ENCODE data around the gene SLC13A4.
A peak's percentile ranks its signal among the peaks of the same experiment; 100 is the strongest.
"Not testable (repeated sequence)": the region's sequence is repeated elsewhere in the genome, so short reads cannot be mapped to it uniquely, and the experiment has no call there.

Gene SLC13A4

DNA sequence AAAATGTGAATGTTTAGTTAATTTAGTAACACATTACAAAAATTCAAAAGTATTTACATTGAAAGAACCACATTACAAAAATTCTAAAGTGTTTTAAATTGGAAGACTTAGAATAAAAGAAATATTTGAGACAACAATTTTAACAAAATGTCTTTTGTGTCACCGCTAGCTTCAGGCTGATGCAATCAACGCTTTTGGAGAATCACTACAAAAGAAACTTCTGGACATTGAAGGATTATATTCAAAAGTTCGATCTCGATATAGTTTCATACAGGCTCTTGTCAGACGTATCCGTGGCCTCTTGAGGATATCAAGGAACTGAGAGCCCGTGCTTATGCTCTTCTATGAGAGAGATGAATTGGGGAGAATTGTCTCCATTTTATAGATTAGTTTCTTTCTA is 79.8 kb downstream of the SLC13A4 start:
- Mint-ChIP-seq H3K4me3 (no peak overlapping the region), H3K4me1 (peaks cover 5% of the 10 kb centered on the region), H3K36me3 (peaks cover 9% of the 10 kb centered on the region), H3K9me3 (no peaks in the 10 kb centered on the region), H3K27ac (no peak overlapping the region), H3K27me3 (no peaks in the 10 kb centered on the region)

DNA sequence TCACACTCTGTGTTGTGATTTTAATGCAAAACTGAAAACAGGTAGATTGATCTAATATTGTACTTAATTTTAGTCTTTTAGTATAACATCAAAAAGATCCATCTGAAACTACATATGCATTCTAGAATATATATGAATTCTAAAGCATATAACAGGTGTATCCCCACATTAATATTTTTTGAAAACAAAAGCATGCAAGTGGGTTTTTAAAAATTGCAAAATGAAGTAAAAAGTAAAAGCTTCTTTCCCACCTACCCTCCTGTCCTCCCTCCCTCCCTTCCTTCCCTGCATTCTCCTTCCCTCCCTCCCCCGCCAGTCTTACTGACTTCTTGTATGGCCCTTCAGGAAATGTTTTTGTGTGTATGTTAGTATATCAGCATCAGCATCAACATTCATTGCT is 80.2 kb downstream of the SLC13A4 start:
- Mint-ChIP-seq H3K27me3 (no peaks in the 10 kb centered on the region), H3K27ac (no peak overlapping the region), H3K4me3 (no peak overlapping the region), H3K9me3 (no peaks in the 10 kb centered on the region), H3K36me3 (peaks cover 9% of the 10 kb centered on the region), H3K4me1 (peaks cover 5% of the 10 kb centered on the region)

DNA sequence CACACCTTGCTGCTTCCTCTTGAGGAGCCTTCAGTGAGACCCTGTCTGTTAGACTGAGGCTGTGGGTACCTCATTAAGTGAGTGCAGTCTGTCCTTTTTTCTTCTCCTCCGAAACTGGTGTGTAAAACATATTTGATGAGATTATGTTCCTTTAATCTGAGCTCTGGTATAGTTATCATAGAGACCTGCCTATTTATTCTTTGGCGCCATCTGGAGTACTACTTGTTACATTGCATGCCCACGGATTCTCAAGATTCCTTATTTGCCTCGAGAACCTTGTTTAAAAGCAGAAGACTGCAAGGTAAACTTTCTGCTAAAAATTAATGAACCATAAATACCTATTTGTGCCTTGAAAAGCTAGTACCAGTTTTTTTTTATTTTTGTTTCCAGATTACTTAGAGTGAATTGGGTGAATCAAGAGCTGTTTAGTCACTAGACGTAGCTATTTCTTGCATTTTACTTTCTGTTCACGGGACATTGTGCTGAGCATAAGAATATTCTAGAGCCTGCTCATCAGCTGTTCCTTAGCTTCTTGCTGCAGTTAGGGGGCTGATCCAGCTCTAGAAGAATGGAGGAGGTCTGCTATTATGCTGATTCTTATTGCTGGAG is 82.6 kb downstream of the SLC13A4 start:
- no peaks in the 10 kb centered on the region for H3K27me3 Mint-ChIP-seq
- peak overlapping the region; percentile 59 for H3K27ac Mint-ChIP-seq
- H3K36me3 Mint-ChIP-seq = peaks cover 11% of the 10 kb centered on the region
- H3K9me3 Mint-ChIP-seq = no peaks in the 10 kb centered on the region
- peaks cover 5% of the 10 kb centered on the region for H3K4me1 Mint-ChIP-seq
- no peak overlapping the region for H3K4me3 Mint-ChIP-seq

DNA sequence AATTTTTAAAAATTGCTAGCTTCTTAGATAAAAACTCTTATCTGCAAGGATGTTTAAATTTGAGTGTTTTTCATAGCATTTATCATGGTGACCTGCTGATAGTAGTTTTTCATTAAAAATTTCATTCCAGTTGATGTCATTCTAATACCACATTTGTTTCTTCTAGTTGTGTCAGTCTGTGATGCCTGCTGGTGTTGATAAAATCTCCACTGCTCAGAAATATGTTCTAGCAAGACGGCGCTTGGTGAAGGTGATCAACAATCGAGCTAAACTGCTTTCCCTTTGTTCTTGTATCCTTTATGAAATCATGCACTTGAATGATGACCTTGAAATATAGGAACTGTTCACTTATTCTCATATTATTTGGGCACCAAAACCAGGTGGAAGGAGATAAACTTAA is 83.3 kb downstream of the SLC13A4 start:
- H3K36me3 Mint-ChIP-seq = peaks cover 14% of the 10 kb centered on the region
- no peaks in the 10 kb centered on the region for H3K9me3 Mint-ChIP-seq
- H3K27ac Mint-ChIP-seq = no peak overlapping the region
- no peak overlapping the region for H3K4me3 Mint-ChIP-seq
- no peaks in the 10 kb centered on the region for H3K27me3 Mint-ChIP-seq
- H3K4me1 Mint-ChIP-seq = peaks cover 5% of the 10 kb centered on the region

DNA sequence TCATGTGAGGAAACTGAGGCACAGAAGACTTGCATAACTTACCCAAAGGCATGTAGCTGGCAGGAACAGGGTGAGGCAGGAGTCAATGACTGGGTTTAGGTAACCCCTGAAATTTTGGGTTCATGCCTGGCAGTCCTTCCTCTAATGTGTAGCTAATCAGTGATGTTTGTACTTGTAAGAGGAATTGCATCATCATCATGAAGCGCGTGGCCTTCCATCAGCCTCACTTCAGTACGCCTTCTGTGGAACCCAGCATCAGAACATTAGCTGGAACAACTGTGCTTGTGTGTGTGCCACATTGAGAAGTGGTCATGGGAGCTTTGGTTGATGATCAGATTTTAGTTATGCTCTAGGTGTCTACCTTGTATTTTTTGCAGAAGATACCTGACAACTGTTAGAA is 83.8 kb downstream of the SLC13A4 start:
- H3K27me3 Mint-ChIP-seq = no peaks in the 10 kb centered on the region
- peaks cover 5% of the 10 kb centered on the region for H3K4me1 Mint-ChIP-seq
- no peak overlapping the region for H3K4me3 Mint-ChIP-seq
- H3K36me3 Mint-ChIP-seq = peaks cover 16% of the 10 kb centered on the region
- peak overlapping the region; percentile 17 for H3K27ac Mint-ChIP-seq
- H3K9me3 Mint-ChIP-seq = no peaks in the 10 kb centered on the region

DNA sequence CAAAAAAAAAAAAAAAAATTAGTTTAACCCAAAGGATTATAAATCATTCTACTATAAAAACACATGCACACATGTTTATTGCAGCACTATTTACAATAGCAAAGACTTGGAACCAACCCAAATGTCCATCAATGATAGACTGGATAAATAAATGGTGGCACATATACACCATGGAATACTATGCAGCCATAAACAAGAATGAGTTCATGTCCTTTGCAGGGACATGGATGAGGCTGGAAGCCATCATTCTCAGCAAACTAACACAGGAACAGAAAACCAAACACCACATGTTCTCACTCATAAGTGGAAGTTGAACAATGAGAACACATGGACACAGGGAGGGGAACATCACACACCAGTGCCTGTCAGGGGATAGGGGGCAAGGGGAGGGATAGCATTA is 88.3 kb downstream of the SLC13A4 start:
- peaks cover 17% of the 10 kb centered on the region for H3K36me3 Mint-ChIP-seq
- H3K27ac Mint-ChIP-seq, H3K4me3 Mint-ChIP-seq, H3K4me1 Mint-ChIP-seq, H3K9me3 Mint-ChIP-seq, H3K27me3 Mint-ChIP-seq: not testable (repeated sequence)

DNA sequence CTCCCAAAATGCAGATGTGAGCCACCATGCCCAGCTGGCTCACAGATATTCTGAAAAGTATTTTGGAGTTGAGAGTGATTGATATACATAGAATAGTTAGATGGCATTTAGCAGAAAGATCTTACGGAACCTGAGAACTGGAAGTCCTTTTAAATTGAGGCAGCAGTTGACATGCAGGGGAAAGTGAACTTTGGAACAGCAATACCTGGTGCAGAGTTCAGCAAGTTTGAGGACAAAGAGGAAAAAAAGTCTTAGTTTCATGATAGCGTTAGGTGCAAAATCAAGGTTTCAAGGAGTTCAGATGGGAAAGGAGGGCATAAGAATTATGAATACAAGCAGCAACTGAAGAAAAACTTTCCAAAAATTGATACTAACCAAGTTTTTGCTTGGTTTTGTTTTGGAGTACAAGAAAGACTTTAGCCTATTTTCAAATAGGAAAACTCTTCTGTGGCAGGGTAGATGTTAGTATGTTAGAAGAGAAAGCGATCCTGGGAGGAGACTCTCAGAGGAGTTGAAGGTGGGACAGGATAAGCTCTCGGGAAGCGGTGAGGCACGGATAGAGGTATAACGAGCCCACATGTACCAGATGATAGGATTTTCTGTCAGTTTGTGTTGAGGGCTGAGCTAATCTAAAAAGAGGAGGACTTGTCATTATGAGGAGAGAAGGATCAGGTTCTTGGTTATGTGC is 93.7 kb downstream of the SLC13A4 start:
- Mint-ChIP-seq H3K4me1 (no peaks in the 10 kb centered on the region), H3K4me3 (no peak overlapping the region), H3K27ac (no peak overlapping the region), H3K36me3 (peaks cover 16% of the 10 kb centered on the region), H3K27me3 (no peaks in the 10 kb centered on the region), H3K9me3 (no peaks in the 10 kb centered on the region)
